ENCODE measurements around the gene SERPINA5.

GRCh38 chr14:94620597-94620996, 39.4 kb downstream of the SERPINA5 start:
- no peak for TF ChIP-seq CTCF (IDR thresholded peaks at IDR 0.05)
- TF ChIP-seq POLR2AphosphoS5 (IDR thresholded peaks at IDR 0.05; ENCODE audit: low read depth, low read length) = no peak
- TF ChIP-seq, protein P1, sequence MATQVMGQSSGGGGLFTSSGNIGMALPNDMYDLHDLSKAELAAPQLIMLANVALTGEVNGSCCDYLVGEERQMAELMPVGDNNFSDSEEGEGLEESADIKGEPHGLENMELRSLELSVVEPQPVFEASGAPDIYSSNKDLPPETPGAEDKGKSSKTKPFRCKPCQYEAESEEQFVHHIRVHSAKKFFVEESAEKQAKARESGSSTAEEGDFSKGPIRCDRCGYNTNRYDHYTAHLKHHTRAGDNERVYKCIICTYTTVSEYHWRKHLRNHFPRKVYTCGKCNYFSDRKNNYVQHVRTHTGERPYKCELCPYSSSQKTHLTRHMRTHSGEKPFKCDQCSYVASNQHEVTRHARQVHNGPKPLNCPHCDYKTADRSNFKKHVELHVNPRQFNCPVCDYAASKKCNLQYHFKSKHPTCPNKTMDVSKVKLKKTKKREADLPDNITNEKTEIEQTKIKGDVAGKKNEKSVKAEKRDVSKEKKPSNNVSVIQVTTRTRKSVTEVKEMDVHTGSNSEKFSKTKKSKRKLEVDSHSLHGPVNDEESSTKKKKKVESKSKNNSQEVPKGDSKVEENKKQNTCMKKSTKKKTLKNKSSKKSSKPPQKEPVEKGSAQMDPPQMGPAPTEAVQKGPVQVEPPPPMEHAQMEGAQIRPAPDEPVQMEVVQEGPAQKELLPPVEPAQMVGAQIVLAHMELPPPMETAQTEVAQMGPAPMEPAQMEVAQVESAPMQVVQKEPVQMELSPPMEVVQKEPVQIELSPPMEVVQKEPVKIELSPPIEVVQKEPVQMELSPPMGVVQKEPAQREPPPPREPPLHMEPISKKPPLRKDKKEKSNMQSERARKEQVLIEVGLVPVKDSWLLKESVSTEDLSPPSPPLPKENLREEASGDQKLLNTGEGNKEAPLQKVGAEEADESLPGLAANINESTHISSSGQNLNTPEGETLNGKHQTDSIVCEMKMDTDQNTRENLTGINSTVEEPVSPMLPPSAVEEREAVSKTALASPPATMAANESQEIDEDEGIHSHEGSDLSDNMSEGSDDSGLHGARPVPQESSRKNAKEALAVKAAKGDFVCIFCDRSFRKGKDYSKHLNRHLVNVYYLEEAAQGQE (IDR thresholded peaks at IDR 0.05; ENCODE audit: insufficient read depth in 1 of 2, low read depth in 2 of 2, low read length in 1 of 2) = no peak
